OCI-LY7 (cell line): ENCODE data around the gene SYNE3. TPM values are rescaled to one million over a fixed set of nuclear protein-coding genes. Genes with fewer than 3 reads are reported as not detected.

Experiments
- BruUV-seq: library from RNA; stranded (reverse); fragments of 400-500 nt; replicated peaks from 2 replicates; lab custom pipeline; 2021; lab: Mats Ljungman, UMichigan
- CTCF ChIA-PET: fragments of 300-600 bp; sonication (Branson Sonifier 250); formaldehyde crosslinking; loops from one replicate; lab custom pipeline; 2022; ENCODE audit warnings: antibody characterized with exemption; ENCODE audit not compliant: unreplicated experiment; lab: Charles Lee
- POLR2A ChIA-PET: fragments of 300-600 bp; sonication (Branson Sonifier 250); formaldehyde crosslinking; loops from one replicate; lab custom pipeline; 2022; ENCODE audit warnings: antibody characterized with exemption; lab: Charles Lee
- DNase-seq: peaks from one replicate; pipeline ENCODE4 v3.0.0-alpha.2; 2015; ENCODE audit warnings: low spot score
- H2AFZ ChIP-seq: fragments of 200-600 bp; sonication (generic), shearing (Covaris generic); 2 replicates; pipeline ENCODE4 v1.6.1; 2014; ENCODE audit warnings: mild to moderate bottlenecking, antibody characterized with exemption, low read length, moderate library complexity
- H3K27ac ChIP-seq: fragments of 200-600 bp; sonication (generic); 2 replicates; pipeline ENCODE4 v1.5.1; 2014; ENCODE audit warnings: mixed run types, low read depth, mild to moderate bottlenecking, moderate library complexity, low read length, inconsistent platforms; ENCODE audit not compliant: poor library complexity, severe bottlenecking
- H3K36me3 ChIP-seq: fragments of 200-600 bp; sonication (generic); 2 replicates; pipeline ENCODE4 v1.6.1; 2014; ENCODE audit warnings: mild to moderate bottlenecking, antibody characterized with exemption, low read length, moderate library complexity, mixed read lengths; ENCODE audit not compliant: insufficient read depth
- H3K4me1 ChIP-seq: fragments of 200-600 bp; sonication (generic); 2 replicates; pipeline ENCODE4 v1.5.1; 2014; ENCODE audit warnings: mild to moderate bottlenecking, low read length; ENCODE audit not compliant: insufficient read depth, poor library complexity, severe bottlenecking
- H3K4me2 ChIP-seq: fragments of 200-600 bp; sonication (generic); 2 replicates; pipeline ENCODE4 v1.6.1; 2014; ENCODE audit warnings: mild to moderate bottlenecking, low read length
- H3K4me3 ChIP-seq: fragments of 200-600 bp; sonication (generic); 2 replicates; pipeline ENCODE4 v1.5.1; 2014; ENCODE audit warnings: mild to moderate bottlenecking, low read depth, low read length; ENCODE audit not compliant: poor library complexity, severe bottlenecking
- H3K79me2 ChIP-seq: fragments of 200-600 bp; sonication (generic); 2 replicates; pipeline ENCODE4 v1.6.1; 2016; ENCODE audit warnings: low read depth, mild to moderate bottlenecking, low read length, moderate library complexity, mixed read lengths; ENCODE audit not compliant: insufficient read depth
- H3K9me2 ChIP-seq: fragments of 200-600 bp; sonication (generic); 2 replicates; pipeline ENCODE4 v1.6.1; 2016; ENCODE audit warnings: mild to moderate bottlenecking, low read length, mixed read lengths; ENCODE audit not compliant: insufficient read depth
- H3K9me3 ChIP-seq: fragments of 200-600 bp; sonication (generic); 2 replicates; pipeline ENCODE4 v1.6.1; 2014; ENCODE audit warnings: mild to moderate bottlenecking, mixed run types, low read length, mixed read lengths
- H4K20me1 ChIP-seq: fragments of 200-600 bp; sonication (generic); 2 replicates; pipeline ENCODE4 v1.6.1; 2014; ENCODE audit warnings: mild to moderate bottlenecking, antibody characterized with exemption, low read length, moderate library complexity, mixed read lengths; ENCODE audit not compliant: insufficient read depth
- CTCF ChIP-seq: fragments of 200-600 bp; sonication (generic); conservative IDR thresholded peaks from 2 replicates; pipeline ENCODE4 v1.5.1; 2014; ENCODE audit warnings: mild to moderate bottlenecking, antibody characterized with exemption, low read length, moderate library complexity, mixed read lengths
- EZH2phosphoT487 ChIP-seq: fragments of 200-600 bp; sonication (generic); IDR thresholded peaks from 2 replicates; pipeline ENCODE4 v1.6.1; 2018; ENCODE audit warnings: low read depth, borderline replicate concordance, mild to moderate bottlenecking, mixed run types, antibody characterized with exemption, low read length, moderate library complexity, mixed read lengths
- intact Hi-C: fragments of 100-400 bp; cut with micrococcal nuclease; formaldehyde crosslinking; loops from one replicate; pipeline ENCODE4 v1.10.0; 2022; ENCODE audit not compliant: unreplicated experiment
- total RNA-seq, 2 experiments: library from RNA; depleted of rRNA in 1 of 2; stranded (reverse); fragments of >200 nt in 1 of 2; shearing (Covaris generic) in 1 of 2; gene quantifications; 2 replicates each; pipeline ENCODE4 v1.2.3, GENCODE V29; 2014 to 2022

The SYNE3 gene
- total RNA-seq, 2 experiments from 2014 or later = 0.60 to 4.1 TPM

- Histone ChIP-seq H3K9me3 (no peaks in the 10 kb centered on the region), H3K4me3 (no peak overlapping the region), H3K79me2 (peaks cover 15% of the 10 kb centered on the region; the same call in 1 of the 2 replicates), H3K27ac (no peak overlapping the region), H3K36me3 (peaks cover 5% of the 10 kb centered on the region; the same call in 1 of the 2 replicates), H2AFZ (no peak overlapping the region), H3K4me2 (peak overlapping the region; percentile 73; the same call in 1 of the 2 replicates), H4K20me1 (no peaks in the 10 kb centered on the region), H3K9me2 (no peaks in the 10 kb centered on the region), H3K4me1 (peaks cover 68% of the 10 kb centered on the region)
- no peak for DNase-seq
- ChIA-PET POLR2A (interaction anchor here (0.6 to 0.7 kb wide), 2 partner anchors 31 to 33 kb away, joined by 4 to 6 read pairs; partner anchors contain the start of gene SYNE3), CTCF (interaction anchor here (0.6 to 0.7 kb wide), 2 partner anchors 47 to 983 kb away, joined by 3 read pairs; no protein-coding TSS in a partner anchor)
- intact Hi-C loops = no loop called here
- BruUV-seq = no TSS peak
- TF ChIP-seq CTCF (no peak), EZH2phosphoT487 (no peak)
These were observed 31.1 kb downstream of the SYNE3 start for GRCh38 chr14:95485222-95485819.

DNA sequence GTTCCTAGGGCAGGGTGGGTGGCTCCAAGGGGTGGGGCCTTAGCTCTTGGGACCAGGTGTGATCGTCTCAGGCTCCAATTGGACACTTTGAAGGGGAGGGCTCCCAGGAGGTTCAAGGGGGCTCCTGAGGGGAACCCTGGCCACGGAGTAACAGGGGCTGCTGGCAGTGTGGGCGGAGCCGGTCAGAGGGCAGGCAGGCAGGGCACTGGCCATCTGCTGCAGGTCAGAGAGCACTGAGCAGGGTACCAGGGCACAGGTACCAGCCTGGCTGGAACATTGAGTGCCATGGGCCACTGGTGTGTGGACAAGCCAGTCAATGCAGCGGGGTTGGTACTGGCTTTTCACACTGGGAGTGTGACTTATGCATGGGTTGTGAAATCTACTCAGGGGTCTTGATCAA is 32.2 kb downstream of the SYNE3 start:
- H3K9me3 ChIP-seq = no peaks in the 10 kb centered on the region
- no peak overlapping the region for H2AFZ ChIP-seq
- no TSS peak for BruUV-seq
- no peak overlapping the region for H3K4me3 ChIP-seq
- H4K20me1 ChIP-seq = no peaks in the 10 kb centered on the region
- POLR2A ChIA-PET = no interaction called here
- intact Hi-C loops = no loop called here
- peaks cover 66% of the 10 kb centered on the region for H3K4me1 ChIP-seq
- CTCF ChIA-PET = no interaction called here
- TF ChIP-seq EZH2phosphoT487 (no peak), CTCF (no peak)
- no peaks in the 10 kb centered on the region for H3K36me3 ChIP-seq
- H3K79me2 ChIP-seq = peaks cover 9% of the 10 kb centered on the region; the same call in 1 of the 2 replicates
- H3K9me2 ChIP-seq = no peaks in the 10 kb centered on the region
- DNase-seq = no peak
- H3K27ac ChIP-seq = no peak overlapping the region
- H3K4me2 ChIP-seq = no peak overlapping the region
